Erythroblast (primary cell): ENCODE measurements around the gene CNOT11.

Experiments
- DNase-seq, 2 experiments: peaks; one replicate each; lab custom pipeline; 2025; lab: John Stamatoyannopoulos, UW
- GATA1 ChIP-seq: IDR thresholded peaks from 2 replicates; pipeline ENCODE4 v1.6.1; 2011; ENCODE audit warnings: low read depth, mild to moderate bottlenecking, control low read depth, low read length, moderate library complexity
- POLR2A ChIP-seq: IDR thresholded peaks from 2 replicates; pipeline ENCODE4 v1.6.1; 2011; ENCODE audit warnings: mild to moderate bottlenecking, low read length

The CNOT11 gene

DNA sequence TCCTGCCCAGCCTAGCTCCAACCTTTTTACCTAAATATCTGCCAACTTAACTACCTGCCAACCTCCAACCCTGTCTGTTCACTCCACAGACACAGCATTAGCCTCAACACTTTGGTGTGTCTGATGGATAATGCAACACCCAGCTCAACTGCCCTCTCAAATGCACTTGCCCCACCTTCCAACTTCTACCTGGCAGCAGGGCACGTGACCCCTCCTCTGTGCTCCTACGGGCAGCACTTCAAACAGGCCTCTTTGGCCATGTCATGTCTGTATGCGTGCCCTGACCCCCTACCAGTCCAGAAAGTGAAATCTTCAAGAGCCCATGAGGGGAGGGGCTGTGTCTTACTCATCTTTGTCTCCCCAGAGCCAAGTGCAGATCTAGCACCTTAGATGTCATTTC lies 30.3 kb downstream of the CNOT11 start:
- DNase-seq = no peak
- TF ChIP-seq GATA1 (no peak), POLR2A (no peak)

DNA sequence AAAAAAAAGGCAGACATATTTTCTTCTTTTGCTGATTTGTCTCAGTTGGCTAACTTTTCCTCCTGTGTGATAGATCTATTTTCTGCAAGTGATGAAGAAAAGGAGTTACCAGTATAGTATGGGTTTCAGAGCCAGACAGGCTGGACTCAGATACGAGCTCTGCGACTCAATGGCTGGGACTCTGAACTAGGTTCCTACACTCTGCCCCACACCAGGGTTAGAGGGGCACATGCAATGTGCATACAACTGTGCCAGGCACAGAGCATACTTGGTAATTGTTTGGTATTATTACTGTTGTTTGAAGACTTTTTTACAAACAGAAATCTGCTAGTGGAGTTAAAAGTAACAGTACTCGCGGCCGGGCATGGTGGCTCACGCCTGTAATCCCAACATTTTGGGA lies 34.0 kb downstream of the CNOT11 start:
- no peak for TF ChIP-seq GATA1
- TF ChIP-seq POLR2A = no peak
- DNase-seq = no peak

DNA sequence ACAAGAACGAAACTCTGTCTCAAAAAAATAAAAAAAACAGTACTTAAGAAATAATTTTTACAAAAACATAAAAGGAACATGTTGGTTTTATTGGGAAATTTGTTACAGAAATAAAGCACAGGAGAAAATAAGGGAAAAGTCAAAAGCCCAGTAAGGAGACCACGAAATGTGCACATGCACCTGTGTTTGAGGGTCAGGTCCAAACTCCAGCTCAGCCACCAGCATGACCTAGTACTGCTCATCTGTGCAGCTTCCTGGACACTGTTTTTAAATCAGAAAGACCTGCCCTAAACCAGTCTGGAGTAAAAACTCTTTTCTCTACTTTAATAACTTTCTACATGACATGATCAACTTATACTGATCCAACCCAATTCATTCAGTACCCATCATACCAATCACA lies 34.6 kb downstream of the CNOT11 start:
- DNase-seq = no peak
- TF ChIP-seq GATA1 (no peak), POLR2A (no peak)

DNA sequence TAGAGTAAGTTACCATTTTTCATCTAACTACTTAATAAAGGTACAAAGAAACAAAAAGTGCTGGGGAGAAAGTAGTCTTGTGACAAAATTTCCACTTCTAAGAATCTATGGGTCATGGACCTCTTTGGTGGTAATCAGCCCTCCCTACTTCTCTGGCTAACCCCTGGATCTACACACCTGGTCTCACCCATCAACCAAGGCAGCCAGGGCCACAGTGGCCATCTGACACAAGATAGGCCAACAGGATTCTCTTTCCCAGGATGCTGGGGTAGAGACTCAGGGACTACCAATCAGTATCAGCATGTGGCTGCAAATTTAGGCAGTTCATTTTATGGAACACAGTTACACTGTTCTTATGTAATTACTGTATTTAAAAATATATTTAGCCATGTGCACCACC lies 38.0 kb downstream of the CNOT11 start:
- no peak for DNase-seq
- no peak for TF ChIP-seq GATA1
- no peak for TF ChIP-seq POLR2A

DNA sequence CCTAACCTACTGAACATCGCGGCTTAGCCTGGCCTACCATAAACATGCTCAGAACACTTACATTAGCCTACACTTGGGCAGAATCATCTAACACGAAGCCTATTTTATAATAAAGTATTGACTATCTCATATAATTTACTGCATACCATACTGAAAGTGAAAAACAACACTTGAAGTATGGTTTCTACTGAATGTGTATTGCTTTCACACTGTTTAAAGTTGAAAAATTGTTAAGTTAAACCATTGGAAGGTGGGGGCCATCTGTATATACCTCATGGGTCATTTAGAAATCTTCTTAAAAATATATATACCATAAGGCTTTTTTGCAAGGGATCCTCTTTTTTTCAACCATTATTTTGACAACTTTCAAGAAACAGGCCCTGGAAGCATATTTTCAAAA lies 39.3 kb downstream of the CNOT11 start:
- DNase-seq = no peak
- TF ChIP-seq POLR2A (no peak), GATA1 (no peak)

DNA sequence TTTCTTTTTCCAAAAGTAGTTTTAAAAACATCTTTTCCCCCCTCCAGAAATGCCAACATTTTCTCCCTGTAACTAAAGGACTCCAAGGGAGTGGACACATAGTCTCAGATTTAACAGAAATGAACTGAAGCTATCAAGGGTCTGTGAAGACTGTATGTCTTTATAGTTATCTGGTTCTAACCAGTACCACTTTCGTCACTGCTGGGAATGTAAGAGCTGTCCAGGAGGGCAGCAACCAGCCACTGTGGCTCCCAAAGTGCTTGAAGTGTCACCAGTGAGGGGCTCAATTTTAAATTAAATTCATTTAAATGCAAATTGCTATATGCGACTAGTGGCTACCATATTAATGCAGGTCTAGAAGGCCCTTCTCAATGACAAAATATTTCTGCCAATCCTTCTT lies 40.9 kb downstream of the CNOT11 start:
- no peak for DNase-seq
- TF ChIP-seq POLR2A (no peak), GATA1 (no peak)

DNA sequence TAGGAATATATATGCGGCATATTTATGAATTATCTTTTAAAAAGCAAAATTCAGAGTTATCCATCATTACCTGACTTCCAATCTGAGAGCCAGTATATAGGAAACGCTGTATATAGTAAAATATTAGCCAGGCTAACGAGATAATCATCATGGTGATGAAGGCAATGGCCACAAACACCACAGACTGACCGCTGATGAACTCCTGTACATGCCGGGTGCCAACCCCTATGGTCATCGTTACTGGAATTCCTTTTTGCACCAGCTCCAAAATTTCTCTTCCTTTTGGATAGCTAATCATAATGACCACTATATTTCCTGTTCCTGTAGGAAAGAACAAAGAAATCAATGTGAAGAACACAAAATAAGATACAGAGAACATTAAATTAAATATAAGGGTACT lies 42.2 kb downstream of the CNOT11 start:
- TF ChIP-seq POLR2A (no peak), GATA1 (no peak)
- DNase-seq = no peak

DNA sequence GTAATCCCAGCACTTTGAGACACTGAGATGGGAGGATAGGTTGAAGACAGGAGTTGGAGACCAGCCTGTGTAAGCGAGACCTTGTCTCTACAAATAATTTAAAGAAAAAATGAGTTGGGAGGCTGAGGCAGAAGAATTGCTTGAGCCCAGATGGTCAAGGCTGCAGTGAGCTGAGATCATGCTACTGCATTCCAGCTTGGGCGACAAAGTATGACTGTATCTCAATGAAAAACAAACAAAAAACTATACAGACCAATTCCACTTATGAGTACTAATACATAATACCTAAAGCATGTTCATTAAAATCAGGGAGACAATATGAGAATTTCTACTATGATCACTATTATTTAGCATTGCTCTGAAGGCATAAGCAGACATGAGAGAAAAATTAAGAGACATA lies 43.2 kb downstream of the CNOT11 start:
- TF ChIP-seq GATA1 = no peak
- no peak for TF ChIP-seq POLR2A
- DNase-seq = no peak

DNA sequence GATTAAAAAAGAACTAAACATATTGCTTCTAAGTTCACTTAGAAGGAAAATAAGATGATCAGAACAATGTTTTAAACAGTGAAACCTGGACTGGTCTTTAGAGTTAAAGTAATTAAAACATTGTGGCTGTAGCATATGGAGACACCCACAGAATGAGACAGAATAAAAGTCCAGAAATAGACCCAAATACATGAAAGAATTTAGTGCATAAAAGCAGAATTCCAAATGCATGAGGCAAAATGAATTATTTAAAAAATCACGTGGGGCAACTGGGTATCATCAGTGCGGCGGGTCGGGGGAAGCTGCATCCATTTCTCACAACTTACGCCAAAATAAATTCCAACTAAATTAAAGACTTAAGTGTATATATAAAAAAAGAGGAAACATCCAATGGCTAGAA lies 43.7 kb downstream of the CNOT11 start:
- no peak for TF ChIP-seq POLR2A
- TF ChIP-seq GATA1 = no peak
- DNase-seq = no peak

DNA sequence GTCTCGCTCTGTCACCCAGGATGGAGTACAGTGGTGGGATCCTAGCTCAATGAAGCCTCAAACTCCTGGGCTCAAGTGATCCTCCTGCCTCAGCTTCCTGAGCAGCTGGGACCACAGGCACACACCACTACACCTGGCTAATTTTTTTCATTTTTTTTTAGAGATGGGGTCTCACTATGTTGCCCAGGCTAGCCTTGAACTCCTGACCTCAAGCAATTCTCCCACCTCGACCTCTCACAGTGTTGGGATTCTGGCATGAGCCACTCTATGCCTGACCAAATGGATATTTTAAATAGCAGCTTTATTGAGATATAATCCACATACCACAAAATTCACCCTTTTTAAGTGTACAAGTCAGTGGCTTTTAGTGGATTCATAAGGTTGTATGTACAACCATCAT lies 44.7 kb downstream of the CNOT11 start:
- no peak for DNase-seq
- TF ChIP-seq GATA1 = no peak
- TF ChIP-seq POLR2A = no peak

DNA sequence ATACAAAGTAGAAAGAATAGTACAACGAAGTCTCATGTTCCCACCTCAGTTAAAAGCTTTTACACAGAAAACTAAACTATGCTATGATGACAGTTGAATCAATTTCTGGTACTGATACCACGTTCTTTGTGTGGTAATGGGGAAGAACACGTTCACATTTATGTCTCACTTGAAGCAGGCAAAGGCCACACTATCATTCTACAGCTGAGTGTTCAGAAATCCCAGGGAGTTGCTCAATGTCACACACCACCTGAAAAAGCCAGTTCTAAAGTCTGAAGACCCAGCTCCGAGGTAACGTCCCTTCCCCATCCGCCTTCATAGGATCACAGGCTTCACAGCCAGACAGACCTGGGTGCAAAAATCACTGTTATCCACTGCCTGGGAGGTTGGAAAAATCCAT lies 46.9 kb downstream of the CNOT11 start:
- TF ChIP-seq POLR2A (no peak), GATA1 (no peak)
- DNase-seq = no peak

DNA sequence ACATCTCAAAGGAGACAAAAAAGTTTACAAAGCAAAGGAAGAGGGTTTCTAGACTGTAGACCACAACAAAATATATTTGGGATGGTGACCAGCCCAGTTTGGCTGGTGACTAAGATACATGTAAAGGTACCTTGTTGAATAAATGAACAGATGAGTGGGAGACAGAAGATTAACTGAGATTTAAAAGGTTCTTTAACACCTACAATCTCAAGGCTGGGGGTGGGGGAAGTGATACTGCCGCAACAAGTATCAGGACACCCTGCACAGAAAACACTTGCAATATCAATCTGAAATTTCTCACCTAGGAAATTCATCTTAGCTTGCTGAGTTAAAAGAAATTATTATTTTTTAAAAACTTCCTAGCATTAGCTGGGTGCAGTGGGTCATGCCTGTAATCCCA lies 47.5 kb downstream of the CNOT11 start:
- TF ChIP-seq POLR2A (no peak), GATA1 (no peak)

DNA sequence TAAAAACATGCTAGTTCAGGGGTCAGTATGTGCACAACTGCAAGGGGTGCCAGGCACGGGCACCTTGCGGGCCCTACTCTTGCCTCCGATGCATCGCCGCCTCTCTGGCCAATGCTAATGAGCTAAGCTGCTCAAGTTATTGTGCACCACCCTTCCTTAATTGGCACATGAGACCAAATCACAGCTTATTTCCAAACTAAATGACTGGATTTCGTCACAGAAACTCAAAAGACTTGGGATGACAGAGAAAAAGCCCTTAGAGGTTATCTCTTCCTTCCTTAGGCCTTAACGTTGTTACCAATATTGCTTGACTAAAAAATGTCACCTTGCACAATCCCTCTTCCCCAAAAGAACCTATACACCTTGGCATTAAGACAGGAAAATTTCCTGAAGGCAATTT lies 48.1 kb downstream of the CNOT11 start:
- no peak for DNase-seq
- TF ChIP-seq GATA1 (no peak), POLR2A (no peak)

More for the DNA sequence above, 47.5 kb downstream of the CNOT11 start:
- no peak for DNase-seq

DNA sequence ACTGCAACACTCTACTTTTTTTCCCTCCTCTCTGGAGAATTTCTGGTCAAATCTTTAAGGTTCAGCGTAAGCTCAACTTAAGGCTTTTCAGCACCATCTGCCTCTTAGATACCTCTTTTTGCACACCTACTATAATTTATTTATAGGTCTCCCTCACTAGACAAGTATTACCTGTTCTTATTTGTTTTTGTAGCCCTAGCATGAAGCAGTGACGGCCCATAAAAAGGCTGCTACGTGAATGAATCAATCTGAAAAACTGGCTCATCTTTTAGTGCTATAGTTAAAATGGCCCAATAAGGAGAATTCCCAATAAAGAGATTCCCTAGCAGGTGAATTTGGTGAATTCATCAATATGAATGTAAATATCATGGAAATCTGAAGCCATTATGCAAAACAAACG lies 49.3 kb downstream of the CNOT11 start:
- no peak for DNase-seq
- TF ChIP-seq GATA1 (no peak), POLR2A (no peak)

DNA sequence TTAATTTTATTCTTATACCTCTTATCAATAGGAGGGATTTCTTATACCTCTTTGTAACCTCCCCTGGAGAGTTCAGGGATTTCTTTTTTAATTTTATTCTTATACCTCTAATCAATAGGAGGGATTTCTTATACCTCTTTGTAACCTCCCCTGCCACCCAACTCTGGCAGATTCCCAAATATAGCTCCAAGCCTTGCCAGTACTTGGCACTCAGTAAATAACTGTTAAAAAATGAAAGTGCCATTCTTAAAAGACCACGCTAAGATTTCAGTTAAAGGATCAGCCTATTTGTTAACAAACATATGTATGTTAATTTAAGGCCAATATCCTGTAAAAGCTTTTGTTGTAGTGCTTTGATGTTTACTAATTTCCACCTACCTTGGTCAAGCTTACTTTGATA lies 51.0 kb downstream of the CNOT11 start:
- DNase-seq = no peak
- TF ChIP-seq POLR2A = no peak
- TF ChIP-seq GATA1 = no peak

DNA sequence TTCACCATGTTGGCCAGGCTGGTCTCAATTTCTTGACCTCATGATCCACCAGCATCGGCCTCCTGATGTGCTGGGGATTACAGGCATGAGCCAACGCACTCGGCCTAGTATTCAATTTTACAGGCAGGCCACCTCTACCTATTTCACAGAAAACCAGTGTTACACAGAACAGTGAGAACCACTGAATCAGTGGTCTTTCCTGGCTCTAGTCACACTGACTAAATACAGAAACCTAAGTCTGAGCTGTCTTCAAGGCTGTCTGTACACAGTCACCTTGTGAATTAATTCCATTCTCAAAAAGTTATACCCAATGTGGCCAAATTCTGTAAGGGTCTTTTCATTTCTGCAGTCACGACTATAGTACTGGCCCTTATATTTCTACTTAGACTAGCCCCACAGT lies 52.3 kb downstream of the CNOT11 start:
- TF ChIP-seq POLR2A (no peak), GATA1 (no peak)
- no peak for DNase-seq
